ENCODE data around the gene P2RX7.

DNA sequence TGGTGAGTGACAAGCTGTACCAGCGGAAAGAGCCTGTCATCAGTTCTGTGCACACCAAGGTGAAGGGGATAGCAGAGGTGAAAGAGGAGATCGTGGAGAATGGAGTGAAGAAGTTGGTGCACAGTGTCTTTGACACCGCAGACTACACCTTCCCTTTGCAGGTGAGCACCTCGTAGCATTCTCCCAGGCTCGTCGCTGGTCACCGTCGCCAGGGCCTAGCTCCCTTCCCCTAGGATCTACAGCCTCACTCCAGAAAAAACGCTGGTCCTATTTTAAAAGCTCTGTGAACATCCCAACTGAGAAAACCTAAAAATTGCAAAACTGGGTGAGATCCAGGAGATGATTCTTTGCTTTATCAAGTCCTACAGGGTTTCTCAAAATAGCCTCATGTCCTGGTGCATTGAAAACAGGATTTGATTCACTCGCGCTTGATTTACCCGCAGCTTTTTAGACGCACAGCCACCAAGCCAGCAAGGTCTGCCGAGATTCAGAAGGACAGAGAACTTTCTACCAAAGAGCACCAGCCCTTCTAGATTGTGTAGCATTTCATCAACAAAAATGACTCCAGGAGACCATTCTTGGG is 22.2 kb downstream of the P2RX7 start:
- TF ChIP-seq SIN3A (IDR thresholded peaks at IDR 0.05; ENCODE audit: borderline replicate concordance, insufficient read depth, low read length): no peak
- TF ChIP-seq, protein P1, sequence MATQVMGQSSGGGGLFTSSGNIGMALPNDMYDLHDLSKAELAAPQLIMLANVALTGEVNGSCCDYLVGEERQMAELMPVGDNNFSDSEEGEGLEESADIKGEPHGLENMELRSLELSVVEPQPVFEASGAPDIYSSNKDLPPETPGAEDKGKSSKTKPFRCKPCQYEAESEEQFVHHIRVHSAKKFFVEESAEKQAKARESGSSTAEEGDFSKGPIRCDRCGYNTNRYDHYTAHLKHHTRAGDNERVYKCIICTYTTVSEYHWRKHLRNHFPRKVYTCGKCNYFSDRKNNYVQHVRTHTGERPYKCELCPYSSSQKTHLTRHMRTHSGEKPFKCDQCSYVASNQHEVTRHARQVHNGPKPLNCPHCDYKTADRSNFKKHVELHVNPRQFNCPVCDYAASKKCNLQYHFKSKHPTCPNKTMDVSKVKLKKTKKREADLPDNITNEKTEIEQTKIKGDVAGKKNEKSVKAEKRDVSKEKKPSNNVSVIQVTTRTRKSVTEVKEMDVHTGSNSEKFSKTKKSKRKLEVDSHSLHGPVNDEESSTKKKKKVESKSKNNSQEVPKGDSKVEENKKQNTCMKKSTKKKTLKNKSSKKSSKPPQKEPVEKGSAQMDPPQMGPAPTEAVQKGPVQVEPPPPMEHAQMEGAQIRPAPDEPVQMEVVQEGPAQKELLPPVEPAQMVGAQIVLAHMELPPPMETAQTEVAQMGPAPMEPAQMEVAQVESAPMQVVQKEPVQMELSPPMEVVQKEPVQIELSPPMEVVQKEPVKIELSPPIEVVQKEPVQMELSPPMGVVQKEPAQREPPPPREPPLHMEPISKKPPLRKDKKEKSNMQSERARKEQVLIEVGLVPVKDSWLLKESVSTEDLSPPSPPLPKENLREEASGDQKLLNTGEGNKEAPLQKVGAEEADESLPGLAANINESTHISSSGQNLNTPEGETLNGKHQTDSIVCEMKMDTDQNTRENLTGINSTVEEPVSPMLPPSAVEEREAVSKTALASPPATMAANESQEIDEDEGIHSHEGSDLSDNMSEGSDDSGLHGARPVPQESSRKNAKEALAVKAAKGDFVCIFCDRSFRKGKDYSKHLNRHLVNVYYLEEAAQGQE (IDR thresholded peaks at IDR 0.05; ENCODE audit: insufficient read depth in 1 of 2, low read depth in 2 of 2, low read length in 2 of 2): no peak
